ENCODE measurements around the gene ZNF750.

- TF ChIP-seq CTCF (IDR thresholded peaks at IDR 0.05) (no peak), POLR2A (IDR thresholded peaks at IDR 0.05) (no peak)
These were observed 31.8 kb downstream of the ZNF750 start for GRCh38 chr17:82808006-82808405.
